T-helper 9 cell (primary cell): ENCODE measurements around the gene DIO3.

Experiments
- DNase-seq: peaks from one replicate; pipeline ENCODE4 v3.0.0-alpha.2; 2020
- total RNA-seq, 2 donors: gene quantifications; one replicate each; lab custom pipeline; 2026; lab: John Stamatoyannopoulos, UW

DIO3 gene
- total RNA-seq = 0 to 0.07 reads per million in 2 donors

DNA sequence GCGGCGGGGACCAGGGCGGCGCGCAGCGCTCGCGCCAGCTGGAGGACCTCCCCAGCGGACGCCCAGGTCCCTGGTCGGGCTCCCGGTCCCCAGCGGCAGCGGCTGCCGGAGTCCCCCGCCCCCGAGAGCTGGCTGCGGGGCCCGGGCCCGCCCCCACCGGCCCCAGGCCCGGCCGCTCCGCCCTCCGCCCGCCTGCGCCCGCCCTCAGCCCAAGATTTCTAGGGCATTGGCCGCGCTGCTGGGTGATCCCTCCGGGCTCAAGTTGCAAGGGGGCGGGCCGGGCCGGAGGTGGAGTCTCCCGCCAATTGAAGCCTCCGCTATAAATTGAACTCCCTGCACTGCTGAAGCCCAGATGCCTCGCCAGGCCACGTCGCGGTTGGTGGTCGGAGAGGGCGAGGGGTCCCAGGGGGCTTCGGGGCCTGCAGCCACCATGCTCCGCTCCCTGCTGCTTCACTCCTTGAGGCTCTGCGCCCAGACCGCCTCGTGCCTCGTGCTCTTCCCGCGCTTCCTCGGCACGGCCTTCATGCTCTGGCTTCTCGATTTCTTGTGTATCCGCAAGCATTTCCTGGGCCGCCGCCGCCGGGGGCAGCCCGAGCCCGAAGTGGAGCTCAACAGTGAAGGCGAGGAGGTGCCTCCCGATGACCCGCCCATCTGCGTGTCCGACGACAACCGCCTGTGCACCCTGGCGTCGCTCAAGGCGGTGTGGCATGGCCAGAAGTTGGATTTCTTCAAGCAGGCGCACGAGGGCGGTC, at the start of gene DIO3:
DIO3 (plus strand) TSS at position 351 of the 752 bp plus-strand sequence.
- no peak for DNase-seq

DNA sequence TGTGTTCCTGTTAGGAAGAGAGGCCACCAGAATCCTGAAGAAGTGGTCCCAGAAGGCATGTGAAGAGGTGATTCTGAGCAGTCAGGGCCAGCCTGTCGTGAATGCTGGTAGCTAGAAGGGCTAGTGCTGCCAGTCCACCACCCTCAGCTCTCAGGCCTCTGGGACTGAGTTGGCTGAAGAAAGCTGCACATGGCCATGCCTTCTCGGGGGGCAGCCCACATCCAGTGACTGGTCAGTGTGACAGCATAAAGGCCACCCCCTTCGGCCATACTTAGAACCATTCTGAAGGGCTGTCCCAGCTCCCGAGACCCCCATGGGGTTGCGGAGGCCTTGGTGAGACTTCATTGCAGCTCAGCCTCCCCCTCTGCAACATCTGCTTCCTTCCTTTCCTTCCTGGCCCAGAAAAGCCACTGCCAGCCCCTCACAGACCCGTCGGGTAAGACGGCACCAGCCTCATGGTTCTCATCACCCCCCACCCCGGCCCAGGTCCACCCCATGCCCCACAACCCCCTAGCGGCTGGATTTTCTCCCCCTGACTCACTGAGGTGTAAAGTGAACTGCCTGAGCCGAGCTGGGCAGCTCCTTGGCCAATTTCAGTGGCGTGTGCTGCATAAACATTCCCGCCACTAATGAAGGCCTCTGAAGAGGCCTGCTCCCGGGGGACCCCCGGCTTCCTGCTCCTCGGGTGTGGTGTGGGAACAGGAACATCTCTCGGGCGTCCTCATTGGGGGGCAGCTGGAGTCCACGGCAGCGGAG, 49.5 kb upstream of the DIO3 start:
- no peak for DNase-seq

DNA sequence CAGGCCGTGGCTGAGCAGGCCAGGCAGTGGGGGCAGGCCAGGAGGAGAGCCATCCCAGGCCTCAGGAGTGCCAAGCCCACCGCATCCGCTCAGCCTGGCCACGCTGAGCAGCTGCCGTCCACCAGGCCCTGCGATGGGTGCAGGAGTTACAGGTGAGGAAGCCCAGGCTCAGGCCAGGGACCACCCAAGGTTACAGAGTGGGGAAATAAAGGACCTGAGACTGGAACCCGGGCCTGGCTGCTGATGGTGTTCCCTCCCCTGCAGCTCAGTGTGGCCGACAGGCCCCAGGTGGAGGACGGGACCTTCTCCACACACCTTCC, 49.0 kb upstream of the DIO3 start:
- DNase-seq = no peak

DNA sequence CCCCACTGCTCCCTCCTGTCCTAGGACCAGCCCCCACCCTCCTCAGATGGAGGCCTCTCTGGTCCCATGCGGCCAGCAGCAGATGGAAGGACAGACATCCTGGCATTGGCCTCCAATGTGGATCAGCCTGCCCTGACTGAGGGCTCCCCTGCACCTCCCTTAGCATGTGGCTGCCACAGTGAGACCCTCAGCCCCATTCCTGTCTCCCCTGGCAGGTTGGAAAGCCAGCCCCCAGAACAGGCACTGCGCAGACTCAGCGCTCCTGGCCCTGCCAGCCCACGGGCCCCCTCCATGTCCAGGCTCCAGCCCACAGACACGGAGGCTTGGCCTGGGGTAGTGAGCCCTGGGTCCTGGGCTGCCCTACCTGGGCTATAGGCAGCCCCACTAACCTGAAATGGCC, 47.2 kb upstream of the DIO3 start:
- DNase-seq = no peak

DNA sequence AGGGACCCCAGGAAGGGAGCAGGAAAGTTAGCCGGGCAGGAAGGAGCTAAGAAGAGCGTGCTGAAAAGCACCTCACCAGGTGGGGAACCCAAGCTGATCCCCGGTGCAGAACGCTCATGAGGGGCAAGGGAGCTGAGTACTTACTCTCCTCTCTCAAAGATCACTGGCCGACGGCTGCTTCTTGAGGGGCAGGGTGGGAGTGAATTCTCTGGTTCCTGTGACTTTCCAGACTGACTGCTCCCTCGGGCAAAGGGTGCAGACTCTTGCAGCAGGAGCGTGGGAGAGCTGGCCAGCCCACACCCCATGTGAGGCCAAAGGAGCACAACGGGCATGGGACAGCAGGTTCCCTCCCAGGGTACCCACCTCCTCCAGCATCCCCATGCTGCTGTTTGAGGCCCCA, 44.9 kb upstream of the DIO3 start:
- no peak for DNase-seq

DNA sequence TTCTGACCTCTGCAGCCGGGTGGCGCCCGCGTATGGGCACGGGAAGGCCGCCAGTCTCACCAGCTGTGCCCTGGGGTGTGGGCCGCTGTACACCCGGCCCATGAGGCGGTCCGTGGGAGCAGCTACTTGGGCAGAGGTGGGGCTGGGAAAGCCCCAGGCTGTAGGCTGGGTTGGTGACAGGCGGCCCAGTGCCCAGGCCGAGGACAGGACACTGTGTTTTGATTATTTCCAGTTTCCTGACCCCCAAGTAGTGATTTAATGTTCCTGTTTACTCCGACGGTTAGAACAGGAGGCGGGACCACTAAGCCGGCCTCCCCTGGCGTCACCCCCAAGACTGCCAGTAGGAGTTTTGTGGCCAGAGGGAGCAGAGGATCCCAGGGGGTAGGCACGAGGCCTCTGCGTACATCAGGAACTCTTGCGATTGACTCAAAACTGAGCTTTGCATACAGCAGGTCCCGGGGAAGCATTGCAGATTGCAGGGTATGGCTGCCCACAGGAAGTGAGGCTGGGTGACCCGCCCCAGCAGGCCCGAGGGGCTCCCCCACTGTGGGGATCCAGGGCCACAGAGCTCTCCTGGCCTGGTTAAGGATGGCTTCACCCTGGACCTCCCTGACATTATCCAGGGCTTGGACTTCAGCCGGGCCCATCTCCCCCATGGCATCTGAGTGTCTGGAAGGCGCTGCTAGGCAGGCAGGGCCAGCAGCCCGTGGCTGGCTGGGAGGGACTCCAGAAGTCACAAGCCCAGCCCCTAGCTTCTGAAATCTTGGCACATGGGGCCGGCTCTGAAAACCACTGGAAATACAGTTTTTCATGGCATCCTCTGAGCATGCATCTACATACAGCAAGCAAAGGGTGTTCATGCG, 42.5 kb upstream of the DIO3 start:
- no peak for DNase-seq

DNA sequence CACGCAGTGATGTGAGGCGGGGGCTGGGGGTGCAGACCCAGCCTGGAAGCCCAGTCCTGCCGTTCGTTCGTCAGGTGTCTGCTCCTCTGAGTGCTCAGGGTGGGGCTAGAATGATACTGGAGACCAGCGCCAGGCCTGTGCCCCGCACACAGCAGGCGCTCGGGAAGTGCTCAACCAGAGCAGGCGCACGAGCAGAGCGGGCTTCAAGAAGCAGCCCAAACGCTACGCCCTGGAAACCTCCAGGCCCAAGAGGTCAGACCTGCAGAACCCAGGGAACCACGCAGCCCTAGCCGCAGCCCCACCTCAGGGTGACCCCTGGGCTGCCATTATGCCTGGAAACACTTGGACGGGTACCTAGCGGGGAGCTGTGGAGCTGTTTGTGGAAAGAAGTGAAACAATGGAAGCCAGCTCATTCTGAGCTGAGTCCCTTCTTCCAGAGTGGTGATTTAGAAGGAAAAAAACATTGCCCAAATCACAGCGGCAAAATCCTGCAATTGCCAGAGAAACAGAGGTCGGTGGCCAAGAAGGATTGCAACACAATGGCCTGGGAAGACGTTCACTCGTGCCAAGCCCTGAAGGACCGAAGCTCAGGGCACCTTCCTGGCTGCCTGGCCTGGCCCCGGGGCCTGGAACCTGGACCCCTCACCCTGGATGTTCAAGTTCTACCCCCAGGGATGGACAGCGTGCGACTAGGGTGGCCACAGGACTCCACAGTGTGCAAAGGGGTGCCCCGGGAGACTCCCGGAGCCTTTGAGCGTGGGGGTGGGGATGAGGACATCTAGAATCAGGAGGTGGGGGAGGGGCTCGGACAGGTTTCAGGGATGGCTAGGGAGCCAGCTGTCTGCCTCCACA, 40.4 kb upstream of the DIO3 start:
- DNase-seq = no peak

DNA sequence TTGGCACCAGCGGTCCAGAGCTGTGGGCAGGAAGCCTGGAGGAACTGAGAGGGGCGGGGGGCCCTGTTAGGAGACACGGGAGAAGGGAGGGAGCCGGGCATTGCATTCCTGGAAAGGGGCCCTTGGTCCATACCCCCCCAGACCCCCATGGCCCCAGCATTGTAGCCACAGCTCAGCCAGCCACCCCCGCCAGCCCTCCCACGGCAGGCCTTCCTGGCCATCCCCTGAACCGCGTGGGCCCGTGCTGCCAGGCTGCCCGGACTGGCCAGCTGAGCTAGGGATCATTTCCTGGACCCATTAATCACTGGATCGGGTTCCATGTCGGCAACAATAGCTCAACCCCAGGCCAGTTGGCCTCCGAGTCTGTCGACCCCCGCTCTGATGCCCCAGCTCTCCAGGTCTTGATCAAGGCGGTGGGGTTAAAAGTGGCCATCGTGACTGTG, 39.8 kb upstream of the DIO3 start:
- no peak for DNase-seq

DNA sequence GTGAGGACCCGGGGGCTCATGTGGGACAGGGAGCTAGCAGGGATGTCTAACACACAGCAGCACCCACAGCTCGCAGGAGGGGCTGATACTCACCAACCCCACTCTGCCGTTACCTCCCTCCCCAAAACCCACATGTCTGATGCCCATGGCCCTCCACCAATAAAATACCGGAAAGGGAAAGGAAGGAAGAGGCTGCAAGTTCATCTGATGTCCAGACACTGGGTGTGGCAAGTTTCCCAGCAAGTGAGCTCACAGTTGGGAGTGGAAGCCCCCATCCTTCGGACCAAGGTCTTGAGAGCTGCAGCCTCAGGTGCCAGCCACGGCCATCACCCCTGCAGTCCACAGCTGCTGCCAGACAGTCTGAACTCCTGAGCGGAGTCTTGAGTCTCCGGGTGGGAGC, 39.3 kb upstream of the DIO3 start:
- DNase-seq = no peak

DNA sequence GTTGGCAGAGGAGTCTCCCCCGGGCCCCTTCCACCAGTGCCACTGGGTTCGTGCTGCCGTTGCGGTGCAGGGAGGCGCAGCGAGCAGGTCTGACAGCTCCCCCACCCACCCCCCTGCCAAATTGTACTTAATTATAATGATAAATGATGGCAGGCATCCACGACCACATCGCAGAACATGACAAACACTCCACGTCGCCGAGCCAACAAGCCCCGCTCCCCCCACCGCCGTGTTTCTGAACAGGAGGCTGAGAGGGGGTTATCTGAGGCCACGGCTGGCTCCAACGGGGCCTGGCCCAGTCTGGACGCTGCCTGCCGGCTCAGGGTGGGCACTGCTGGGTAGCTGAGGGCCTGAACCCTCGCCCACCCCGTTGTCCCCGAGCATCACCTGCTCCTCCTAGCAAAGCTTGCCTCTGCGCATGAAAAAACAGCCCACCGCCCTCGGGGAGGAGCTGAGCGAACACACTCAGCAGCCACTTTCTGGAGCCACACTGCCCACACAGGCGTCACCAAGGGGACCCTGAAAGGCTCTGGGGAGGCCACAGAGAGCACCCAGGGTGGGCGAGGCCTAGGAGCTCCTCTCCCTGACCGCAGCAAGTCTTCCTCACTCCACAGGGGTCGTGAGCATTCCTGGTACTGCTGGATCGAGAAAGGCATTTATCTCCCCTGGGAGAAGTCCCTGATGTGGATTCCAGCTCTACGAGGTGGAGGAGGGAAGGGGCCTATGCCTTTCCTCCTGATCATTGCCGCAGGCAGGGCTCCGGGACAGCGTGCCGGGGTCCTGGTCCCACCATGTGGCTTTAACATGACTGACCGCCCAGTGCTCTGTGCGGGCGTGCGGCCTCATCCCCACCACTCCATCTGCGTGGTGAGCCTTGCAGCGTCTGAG, 35.4 kb upstream of the DIO3 start:
- no peak for DNase-seq

DNA sequence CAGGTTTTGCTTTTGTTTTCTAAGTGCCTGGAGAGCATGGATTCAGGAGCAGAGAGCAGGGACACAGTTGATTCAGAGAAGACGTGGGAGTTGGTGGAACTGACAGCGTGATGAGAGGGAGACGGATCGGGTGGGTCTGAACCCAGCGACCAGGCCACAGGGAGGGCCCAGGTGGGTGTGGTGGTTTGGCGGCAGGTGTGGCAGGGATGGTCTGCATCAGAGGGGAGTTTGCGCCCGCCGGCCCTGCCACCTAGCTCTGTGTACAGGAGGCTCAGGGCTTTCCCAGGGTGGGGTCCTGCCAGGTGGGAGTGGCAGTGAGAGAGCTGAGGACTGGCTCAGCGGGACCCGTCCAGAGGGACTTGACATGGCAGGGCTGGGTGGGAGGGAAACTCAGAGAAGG, 33.3 kb upstream of the DIO3 start:
- no peak for DNase-seq

DNA sequence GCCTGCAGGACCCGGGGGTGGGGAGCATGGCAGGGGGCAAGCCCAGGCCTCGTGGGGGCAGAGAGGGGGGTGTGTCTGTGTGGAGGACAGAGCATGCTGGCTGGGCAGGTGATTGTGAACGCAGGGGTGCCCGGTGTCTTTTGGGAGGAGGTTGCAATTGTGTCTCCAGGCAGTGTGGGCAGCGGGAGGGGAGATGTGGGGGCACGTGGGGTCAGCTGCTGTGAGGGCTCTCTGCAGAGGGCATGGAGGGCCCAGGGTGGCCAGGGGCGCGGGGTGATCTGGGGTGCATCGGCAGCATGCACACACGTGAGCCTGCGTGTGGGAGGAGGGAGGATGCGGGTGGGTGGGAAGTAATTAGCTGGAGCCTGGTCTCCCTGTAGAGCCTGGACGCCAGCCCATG, 32.2 kb upstream of the DIO3 start:
- DNase-seq = no peak

DNA sequence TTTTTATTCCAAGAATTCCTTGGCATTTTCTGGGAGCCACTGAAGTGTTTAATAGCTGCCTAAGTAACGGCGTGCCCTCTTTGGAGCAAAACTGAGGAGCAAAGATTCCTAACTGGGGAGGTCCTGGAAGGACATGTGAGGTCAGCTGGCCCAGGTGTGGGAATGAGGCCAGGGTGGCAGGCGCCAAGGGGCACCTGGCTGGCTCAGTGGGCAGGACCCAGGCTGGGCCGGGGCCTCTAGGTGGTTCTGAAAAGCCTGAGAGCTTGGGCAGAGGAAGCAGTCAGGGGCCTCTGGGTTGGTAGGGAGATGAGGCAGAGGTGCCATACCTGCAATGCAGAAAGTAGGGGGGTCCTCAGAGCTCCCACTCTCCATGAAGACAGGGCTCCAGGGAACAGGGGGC, 27.1 kb upstream of the DIO3 start:
- no peak for DNase-seq

DNA sequence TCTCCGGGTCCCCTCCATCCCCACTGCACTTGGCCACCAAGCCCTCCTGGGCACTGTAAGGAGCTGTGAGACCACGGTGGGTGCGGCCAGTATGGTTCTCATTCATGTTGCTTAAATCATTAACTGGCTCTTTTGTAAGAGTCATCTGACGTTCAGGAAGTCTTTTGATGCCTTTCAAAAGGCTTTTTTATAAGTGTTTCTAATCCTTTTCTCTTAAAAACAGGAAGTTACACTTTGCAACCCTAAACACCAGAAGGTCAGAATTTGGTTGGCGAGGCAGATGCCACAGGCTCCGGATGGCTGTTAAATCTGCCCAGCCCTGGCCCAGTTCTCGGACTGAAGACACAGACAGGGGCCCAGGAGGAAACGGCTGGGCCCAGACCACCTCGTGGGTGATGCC, 26.1 kb upstream of the DIO3 start:
- no peak for DNase-seq

DNA sequence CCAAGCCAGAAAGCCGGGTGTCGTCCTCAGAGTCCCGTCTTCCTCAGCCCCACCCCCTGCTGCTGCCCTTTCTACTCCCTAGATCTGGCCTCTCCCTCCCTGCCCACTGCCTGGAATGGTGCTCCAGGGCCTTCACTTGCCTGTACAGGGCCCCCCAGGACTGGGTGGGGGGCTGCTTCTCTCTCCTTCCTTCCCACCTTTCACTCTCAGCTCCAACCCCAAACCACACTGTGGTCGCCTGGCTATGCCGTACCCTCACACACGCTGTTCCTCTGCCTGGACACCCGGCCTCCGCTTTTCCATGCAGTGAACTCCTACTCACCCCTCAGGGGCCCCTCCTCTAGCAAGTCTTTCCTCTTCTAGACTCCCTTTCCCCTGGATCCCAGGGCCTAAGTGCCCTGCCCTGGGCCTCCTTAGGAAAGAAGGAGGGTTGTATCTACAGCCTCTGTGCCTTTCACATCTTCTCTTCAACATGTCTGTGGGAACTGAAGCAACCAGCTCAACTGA, 25.5 kb upstream of the DIO3 start:
- DNase-seq = no peak

DNA sequence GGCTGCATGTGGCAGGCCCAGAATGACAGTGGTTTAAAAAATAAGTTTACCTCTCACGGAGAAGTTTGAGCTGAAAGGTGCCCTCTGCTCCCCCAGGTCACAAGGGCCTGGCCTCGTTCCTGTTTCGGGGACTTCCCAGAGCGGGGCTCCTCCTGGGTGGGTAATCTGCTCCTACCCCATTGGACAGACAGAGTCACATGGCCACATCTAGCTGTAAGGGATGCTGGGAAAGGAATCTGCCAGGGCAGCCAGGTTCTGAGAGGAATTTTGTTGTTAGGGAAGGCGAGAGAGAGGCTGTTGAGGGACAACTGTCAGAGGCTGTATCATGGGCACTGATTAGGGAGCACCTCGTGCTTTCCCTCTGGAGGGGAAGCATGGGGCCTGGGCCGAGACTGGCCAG, 24.0 kb upstream of the DIO3 start:
- no peak for DNase-seq

DNA sequence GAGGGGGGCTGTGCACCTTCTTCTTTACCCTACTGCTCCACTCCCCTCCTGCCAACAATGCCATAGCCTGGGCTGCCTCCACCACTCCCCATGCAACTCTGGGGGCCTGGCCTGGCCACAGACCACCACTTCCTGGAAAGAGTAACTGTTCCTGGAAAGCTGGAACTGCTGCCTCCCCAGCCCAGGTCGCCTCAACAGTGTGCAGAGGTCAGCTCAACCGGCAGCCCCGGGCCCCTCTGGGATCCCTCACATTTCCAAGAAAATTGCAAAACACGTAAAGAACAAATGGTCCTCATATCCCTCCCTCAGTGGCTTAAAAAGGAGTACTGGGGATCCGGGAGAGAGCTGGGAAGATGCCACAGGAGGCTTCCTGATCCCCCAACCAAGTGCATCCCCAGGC, 22.4 kb upstream of the DIO3 start:
- DNase-seq = no peak

DNA sequence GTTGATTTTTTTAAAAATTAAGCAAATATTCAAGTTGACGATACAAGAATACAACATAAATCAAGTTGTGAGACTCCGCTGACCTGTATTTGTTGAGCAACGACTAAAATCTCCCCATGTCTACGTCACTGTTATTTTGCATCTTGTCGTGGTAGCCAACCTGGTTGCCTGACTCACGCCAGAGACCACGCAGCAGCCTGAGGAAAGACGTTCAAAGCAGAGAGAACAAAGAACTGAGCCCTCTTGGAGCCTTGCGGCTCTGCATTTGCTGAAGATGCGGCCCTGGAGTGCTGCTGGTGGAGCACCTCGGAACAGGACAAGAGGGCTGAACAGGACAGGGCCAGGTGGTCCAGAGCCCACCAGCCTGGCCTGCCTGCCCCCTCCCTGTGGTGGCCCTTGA, 21.4 kb upstream of the DIO3 start:
- DNase-seq = no peak

DNA sequence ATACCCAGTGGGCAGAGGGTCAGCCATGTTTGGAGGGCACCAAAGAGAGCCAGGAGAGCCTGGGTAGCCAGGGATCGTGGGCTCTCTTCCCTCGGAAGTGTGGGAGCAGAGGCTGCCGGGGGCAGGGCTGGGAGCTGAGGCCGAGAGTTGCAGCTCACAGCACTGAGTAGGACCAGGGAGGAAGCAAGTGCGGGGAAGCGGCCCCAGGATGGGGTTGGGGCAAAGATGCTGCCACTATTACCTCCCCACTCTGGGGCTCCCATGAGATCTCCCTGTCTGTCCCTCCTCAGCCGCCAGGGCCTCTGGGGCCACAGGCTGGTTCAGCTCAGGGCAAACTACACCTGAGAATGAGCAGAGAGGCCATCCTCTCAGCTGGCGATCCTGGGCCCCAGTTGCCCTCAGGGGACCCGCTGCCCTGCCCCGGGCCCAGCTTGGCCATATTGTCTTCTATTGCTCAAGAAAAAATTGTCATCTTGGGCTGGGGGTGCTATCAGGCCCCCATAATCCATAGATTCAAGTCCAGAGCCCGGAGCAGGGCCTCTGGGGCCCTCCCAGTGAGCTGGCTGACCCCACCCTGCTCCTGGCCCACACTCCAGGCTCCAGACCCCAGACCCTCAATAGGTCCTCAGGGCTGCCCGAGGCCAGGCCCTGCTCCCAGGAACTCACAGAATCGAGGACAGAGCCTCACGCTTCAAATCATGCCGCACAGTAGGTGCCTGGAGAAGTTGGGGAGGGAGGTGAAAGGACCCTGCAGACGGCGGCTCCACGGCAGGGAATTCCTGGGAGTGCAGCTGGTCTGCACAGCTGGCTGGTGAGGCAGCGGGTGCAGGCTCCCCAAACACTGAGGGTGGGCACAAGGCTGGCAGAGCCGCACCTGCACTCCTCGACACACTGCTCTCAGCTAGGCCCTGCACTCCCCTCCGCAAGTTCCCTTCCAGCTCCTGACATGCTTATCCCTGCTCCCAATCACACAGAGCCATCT, 20.5 kb upstream of the DIO3 start:
- DNase-seq = no peak

DNA sequence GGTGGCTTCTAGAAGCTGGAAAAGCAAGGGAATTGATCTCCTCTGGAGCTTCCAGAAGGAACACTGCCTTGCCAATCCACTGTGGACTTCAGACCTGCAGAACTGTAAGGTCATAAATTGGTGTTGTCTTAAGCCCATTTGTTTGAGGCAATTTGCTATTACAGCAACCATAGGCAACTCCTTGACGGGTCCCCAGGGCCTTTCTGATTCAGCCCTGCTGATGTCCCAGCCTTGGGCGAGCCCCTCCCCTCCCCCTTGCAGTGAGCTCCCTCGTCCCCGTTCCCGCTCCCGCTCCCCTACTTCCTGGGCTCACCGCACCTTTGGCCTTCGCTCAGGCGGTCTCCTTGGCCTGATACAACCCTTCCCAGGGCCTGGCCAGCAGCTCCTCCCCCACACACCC, 18.9 kb upstream of the DIO3 start:
- no peak for DNase-seq
